GM19239 (cell line): ENCODE results near the gene SACS.
A peak's percentile ranks its signal among the peaks of the same experiment; 100 is the strongest.
"Not testable (repeated sequence)": the region's sequence is repeated elsewhere in the genome, so short reads cannot be mapped to it uniquely, and the experiment has no call there.

ENCODE experiments used
- DNase-seq: peaks from one replicate; pipeline ENCODE4 v3.0.0; 2011; ENCODE audit warnings: low spot score; ENCODE audit not compliant: insufficient read length
- FAIRE-seq: peaks from 2 replicates; lab custom pipeline; 2011; peaks lifted over from hg19 to GRCh38; lab: Jason Lieb, UNC

SACS gene

DNA sequence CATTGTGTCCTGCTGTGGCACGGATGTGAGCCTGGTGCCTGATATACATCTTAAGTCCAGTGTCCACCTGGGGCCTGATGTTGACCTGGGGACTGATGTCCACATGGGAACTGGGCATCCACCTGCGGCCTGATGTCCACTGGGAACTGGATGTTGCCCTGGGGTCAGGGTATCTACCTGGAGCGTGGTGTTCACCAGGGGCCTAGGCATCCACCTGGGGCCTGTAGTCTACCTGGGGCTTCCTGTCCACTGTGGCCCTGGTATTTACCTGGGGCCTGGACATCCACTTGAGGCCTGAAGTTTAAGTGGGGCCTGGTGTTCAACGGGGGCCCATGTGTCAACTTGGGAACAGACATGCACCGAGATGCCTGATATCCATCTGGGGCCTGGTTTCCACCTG, 11.9 kb downstream of the SACS start:
- no peak for FAIRE-seq
- no peak for DNase-seq

DNA sequence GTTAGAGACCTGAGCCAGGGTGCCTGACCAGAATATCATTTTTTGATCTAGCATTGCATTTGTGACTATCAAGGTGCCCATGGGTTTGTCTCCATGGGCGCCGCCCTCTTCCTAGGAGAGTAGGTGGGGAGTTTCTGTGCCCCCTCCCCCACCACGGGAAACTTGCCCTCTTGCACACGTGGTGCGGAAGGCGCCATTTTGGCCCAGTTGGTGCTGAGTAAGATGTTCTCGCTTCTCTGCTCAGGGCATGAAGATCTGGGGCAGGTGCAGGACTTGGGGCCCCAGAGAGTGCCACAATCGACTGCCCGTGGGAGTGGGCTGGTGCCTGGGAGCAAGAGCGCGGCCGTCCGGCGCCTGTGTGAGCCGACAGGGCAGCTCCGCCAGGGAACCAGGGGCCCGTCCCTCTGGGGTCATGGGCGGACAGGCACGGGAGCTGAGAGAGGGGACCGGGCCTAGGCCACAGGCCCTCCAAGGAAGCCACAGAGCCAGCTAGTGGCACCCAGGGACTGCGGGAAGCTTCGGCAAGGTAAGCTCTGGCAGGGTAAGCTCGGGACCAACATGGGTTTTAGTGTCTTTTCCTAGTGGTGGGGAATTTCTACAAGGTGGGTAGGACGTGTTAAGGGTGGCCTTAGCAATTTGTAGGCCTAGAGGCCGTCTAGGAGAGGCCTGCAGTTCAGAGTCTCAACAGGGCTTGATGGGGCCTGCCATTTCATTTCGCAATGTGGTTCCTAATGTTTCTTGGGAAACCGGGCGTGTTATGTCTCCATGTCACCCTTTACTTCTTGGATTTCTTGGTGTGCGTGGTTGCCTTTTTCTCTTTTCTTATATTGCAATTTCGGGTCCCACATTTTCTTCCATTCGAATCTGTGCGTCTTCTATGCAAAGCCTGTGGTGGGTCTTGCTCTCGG, 14.5 kb downstream of the SACS start:
- no peak for DNase-seq
- FAIRE-seq = no peak

DNA sequence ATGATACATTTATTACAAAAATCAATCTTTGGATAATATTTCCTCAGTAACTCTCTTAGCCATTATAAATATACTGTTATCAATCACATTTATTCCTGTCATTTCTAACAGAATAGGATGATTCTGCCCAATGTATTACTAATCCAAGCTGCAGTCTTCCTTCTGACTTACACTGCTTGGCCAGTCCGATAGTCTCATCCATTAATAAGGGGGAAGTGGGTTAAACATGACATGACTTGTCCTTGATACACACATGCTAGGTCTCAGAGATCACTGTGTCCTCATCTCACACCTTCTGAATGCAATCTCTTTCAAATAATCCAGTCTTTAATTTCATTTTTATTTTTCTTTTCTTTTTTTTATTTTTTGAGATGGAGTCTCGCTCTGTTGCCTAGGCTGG, 18.8 kb downstream of the SACS start:
- DNase-seq (no peak), FAIRE-seq (no peak)

DNA sequence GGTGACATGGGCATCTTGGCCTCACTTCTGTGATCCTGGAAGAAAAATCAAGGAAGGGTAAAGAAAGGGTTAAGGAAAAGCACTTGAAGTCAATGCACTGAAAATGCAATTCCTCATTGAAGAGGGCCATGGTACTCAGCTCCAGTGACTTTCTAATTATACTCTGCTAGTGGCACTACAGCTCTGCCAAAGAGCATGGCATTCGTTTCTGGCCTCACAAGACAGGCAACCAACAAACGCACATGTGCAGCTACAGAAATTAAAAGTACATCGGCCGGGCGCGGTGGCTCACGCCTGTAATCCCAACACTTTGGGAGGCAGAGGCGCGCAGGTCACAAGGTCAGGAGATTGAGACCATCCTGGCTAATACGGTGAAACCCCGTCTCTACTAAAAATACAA, 21.8 kb downstream of the SACS start:
- FAIRE-seq = no peak
- DNase-seq = no peak

DNA sequence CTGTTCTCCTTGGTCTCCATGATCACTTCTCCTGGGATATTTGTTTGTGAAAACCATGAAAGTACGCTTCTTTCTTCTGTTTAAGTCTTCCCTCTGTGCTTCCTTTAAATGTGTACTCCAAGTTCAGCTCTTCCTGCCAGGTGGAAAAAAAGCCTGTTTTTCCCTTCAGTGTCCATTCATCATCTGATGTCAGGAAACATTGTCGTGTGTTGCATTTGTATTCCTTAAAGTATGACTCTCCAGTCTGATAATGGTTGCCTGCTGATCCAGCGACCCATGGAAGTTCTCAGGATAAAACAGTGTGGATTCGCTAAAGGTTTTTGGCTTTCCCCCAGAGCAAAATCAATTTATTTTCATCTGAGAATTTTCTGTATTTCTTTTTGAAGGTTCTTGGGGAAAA, 22.3 kb downstream of the SACS start:
- FAIRE-seq = no peak

DNA sequence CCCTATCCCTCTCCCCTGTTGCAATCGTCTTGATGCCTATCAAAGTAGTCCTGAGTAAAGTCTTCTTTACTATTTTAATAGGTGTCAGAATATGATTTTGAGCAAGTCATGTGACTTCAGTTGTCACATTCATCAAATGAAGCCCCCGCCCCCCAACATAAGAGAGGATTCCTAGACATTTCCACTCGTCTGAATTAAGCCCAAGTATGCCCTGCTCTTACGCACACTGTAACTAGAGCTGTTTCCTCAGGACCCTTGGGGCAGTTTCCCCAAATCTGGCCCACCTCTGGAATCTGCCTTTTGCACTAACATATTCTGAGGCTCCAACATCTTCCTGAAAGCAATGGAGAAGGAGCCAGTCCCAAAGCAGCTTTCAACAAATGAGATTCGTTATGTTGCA, 25.5 kb downstream of the SACS start:
- DNase-seq (no peak), FAIRE-seq (no peak)

More for the DNA sequence above, 22.3 kb downstream of the SACS start:
- DNase-seq = no peak

DNA sequence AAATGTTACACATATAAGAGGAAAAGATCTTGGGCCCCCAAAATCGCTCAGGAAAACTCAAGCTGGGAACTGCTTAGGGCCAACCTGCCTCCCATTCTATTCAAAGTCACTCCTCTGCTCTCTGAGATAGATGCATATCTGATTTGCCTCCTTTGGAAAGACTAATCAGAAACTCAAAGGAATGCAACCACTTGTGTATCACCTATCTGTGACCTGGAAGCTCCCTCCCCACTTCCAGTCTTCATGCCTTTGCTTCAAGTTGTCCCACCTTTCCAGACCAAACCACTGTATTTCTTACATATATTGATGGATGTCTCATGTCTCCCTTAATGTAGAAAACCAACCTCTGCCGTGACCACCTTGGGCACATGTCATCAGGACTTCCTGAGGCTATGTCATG, 32.3 kb downstream of the SACS start:
- not testable (repeated sequence) for FAIRE-seq, DNase-seq

DNA sequence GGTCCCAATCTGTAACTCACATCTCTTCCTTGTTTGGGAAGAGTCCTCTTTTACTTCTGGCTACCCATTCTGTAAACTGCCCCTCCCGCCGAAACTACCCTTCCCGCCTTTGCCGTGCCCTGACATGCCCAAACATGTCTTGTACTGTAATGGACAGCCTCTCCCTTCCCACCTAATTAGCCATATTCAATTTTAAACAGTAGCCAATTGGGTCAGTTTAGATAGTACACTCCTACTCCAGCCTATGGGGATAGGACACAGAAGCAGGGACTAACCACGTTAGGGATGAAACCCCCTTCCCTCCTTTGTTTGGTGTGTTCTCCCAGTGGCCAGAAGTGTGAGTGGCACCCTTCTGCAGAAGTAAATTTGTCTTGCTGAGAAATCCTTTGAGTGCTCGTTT, 34.2 kb downstream of the SACS start:
- DNase-seq (no peak), FAIRE-seq (no peak)

DNA sequence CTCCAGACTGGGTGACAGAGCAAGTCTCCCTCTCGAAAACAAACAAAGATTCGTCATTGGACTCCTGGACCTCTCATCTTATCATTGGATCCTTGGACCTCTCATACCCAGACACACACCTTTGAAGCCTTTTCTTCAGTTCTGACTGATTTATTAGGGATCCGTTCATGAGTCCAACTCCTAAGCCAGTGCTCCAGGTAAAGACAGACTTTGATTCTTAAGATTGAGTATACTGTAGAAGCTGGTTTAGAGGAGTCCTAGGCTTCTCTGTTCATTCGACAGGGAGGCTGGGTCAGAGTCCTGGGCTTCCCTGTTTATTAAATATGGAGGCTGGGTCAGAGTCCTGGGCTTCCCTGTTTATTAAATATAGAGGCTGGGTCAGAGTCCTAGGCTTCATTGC, 38.7 kb downstream of the SACS start:
- FAIRE-seq (no peak), DNase-seq (no peak)

DNA sequence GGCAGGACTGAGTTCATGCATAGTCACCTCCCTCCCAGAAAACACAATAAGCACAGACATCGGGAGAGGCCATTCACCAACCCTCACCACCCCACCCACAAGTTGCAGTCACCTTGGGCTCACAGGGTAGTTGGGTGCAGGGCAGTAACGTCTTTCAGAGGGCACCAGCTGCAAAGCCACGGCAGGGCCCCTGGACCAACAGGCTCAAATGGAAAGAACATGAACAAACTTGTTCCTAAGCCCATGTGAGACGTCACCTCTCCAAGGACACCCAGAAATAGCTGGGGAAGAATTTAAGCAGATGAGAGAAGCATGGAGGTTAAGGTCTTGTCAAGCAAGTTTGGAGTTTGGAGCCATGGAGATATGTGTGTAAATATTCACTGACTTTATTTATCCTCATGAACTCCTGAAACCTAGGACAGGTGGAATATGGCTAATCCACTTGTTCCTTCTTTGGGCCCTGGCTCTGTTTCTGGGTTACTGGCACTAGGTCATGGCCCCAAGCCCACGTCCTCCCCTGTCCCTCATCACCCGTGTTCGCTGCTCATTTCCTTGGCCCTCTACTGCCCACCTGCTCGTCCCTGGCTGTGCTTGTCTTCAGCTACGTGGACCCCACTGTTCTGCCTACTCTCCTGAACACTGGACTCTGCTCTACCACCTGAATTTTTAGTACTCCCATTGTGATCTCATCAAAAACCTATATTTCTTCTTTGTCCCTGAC, 40.4 kb downstream of the SACS start:
- FAIRE-seq = no peak

DNA sequence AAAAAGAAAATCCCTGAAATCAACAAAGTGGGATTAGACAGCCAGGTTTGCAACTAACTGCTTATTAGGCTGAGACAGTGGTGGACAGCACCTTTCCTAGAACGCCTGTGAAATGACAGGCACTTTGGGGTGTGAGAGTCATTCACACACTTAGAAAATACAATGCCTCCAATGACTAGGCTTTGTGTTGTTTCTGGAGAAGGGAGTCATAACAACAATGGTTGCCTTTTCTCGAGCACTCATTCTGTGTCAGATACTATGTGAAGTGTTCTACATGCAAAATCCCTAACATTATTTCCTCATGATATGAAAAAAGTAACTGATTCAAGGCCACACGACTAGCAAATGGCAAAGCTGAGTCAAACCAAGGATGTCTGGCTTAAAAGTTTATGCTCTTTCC, 41.2 kb downstream of the SACS start:
- no peak for DNase-seq
- no peak for FAIRE-seq

More for the DNA sequence above, 40.4 kb downstream of the SACS start:
- DNase-seq = no peak

DNA sequence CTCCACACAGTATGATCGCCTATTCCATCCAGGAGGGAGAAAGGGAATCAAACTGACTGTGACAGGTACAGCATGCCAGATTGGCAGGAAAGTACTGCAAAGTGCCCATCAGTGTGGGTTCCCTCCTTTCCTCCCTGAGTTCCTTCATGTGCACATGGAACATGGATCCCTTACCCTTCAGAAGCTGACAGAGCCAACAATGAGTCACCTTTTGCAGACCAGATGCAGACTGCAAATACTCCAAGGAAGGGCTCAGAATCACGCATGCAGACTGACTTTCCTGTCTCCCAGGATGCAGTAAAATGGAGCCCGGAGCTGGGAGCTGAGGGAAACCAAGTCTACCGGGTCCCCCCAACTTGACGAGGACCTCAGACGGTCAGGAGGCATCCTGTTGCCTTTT, 41.8 kb downstream of the SACS start:
- no peak for FAIRE-seq
- DNase-seq = no peak

DNA sequence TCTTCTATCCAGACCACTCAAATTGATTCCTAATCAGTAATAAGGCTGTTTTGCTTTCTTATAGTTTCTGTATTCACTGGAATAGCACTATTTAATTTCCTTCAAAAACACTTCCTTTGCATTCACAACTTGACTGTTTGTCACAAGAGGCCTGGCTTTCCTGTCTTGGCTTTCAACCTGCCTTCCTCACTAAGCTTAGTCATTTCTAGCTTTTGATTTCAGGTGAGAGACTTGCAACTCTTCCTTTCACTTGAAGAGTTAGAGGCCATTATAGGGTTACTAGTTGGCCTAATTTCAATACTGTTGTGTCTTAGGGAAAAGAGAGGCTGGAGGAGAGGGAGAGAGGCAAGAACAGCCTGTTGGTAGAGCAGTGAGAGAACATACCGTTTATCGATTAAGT, 47.0 kb downstream of the SACS start:
- FAIRE-seq (peak; percentile 72), DNase-seq (no peak)

DNA sequence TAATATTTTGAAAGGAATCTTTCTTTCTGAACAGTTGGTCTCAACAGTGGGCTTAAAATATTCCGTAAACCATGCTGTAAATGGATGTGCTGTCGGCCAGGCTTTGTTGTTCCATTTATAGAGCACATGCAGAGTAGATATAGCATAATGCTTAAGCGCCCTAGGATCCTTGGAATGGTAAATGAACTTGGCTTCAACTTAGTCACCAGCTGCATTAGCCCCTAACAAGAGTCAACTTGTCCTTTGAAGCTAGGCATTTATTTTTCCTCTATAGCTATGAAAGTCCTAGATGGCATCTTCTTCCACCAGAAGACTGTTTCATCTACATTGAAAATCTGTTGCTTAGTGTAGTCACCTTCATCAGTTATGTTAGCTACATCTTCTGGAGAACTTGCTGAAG, 47.6 kb downstream of the SACS start:
- DNase-seq (no peak), FAIRE-seq (no peak)

DNA sequence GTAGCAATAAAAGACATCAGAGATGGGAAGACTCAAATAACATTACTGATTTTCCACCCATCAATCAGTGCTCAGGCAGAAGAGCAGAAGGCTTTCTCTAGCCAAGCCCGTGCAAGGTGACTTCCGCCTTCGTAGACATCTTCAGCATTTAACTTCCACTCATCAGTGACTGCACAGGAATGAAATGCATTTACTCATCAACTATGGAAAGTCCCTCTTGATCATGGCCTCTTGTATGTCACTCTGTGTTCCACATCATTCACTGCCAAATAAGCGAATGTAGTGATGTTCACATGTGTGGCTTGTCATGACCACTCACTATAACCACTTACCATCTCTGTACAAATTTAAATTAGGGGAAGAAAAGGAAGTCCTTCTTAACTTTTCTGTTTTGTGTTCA, 49.4 kb downstream of the SACS start:
- peak; percentile 20 for DNase-seq
- FAIRE-seq = peak; percentile 82

DNA sequence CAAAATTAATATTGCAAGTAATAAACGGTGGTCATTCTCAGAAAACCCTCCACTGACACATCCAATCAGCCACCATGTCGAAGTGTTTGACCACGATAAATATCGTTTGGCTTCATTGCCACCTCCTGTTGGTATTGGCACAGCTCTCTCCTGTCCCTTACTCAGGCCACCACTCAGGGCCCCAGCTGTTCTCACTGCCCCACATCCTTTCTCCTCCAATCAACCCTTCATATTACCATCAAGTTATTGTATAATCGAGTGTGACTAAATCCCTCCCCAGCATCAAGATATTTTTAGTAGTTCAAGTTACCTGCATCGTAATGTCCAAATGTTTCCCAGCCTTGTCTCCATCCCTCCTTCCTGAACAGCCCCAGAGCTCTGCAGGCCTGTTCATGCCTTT, 50.4 kb downstream of the SACS start:
- DNase-seq (no peak), FAIRE-seq (no peak)

DNA sequence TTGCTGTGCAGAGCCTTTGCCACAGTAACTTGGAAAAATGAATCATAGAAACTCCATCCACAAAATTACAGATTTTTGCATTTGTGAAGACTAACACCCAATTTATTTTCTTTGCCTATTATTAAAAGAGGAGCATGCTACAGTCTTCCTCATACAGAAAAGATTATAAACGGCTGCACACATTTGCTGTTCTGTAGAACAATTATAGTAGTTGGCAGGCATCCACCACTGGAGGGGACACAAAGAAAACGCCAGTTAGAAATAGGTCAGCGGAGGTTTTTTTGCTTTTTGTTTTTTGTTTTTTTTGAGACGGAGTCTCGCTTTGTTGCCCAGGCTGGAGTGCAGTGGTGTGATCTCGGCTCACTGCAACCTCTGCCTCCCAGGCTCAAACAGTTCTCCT, 51.6 kb downstream of the SACS start:
- DNase-seq (no peak), FAIRE-seq (no peak)

DNA sequence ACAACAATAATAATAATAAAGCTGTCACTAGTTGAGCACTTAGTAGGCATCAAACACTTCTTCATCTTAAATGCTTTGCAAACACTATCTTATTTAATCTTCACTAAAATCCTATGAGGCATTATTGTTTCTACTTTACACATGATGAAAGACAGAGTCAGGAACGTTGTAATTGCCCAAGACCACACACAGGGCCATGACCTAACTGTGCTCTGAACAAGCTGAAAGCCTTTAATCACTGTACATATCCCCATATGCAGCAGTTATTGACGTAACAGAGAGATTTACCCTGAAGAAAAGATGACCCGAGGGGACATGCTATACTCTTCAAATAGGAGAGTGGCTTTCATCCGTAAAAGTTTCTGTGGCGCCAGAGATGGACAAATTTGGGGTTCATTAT, 53.0 kb downstream of the SACS start:
- FAIRE-seq = no peak

DNA sequence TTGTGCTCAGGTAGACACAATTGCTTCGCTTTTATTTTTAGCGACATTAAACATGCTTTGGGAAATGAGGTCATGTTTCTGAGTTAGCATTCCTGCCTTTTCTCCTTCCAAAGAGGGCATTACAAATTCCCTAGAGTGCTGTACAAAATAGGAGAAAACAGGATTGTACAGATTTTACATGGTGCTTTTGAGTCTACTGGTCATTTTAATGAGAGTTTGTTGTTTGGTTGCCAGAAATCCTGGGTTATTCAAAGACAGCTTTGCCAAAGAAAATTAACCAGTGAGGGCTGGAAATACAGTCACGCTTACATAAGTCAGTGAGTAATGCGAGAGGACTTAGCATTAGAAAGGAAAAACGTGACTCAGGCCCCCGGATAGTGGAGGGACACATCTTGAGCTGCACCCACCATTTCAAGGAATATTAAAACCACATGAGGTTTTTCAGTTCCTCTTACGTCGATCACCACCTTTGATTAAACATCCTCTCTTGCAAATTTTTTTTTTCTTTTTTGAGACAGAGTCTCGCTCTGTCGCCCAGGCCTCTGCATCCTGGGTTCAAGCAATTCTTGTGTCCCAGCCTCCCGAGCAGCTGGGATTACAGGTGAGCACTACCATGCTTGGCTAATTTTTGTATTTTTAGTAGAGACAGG, 55.4 kb downstream of the SACS start:
- peak; percentile 13 for DNase-seq
- peak; percentile 90 for FAIRE-seq

More for the DNA sequence above, 53.0 kb downstream of the SACS start:
- no peak for DNase-seq

DNA sequence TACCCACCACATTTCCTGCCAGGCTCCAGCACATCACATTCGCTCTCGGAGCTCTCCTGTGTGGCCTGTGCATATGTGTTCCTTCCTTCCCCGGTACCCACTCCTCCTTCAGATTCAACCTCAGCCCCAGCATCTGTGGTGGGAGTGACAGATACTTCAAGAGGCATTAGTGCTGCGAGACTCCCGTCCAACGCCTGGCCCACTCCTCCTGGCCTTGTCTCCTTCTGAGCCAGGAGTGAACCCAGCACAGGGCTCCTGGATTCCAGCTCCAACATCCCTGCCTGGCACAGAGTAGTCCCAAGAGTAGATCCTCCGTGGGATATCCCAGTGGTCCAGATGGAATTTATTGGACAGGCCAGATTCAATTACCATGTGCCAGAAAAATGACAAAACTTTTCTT, 55.9 kb downstream of the SACS start:
- FAIRE-seq (no peak), DNase-seq (no peak)
